Measurements from ENCODE around the gene SIRT6. TPM values are rescaled to one million over a fixed set of nuclear protein-coding genes. Genes with fewer than 3 reads are reported as not detected.
"Not testable (repeated sequence)": the region's sequence is repeated elsewhere in the genome, so short reads cannot be mapped to it uniquely, and the experiment has no call there.

The SIRT6 gene
- total RNA-seq, 1 experiment from 2014 or later = 18.0 TPM

GRCh38 chr19:4225885-4226284 lies 43.5 kb upstream of the SIRT6 start:
- TF ChIP-seq CTCF (conservative IDR thresholded peaks at IDR 0.05; ENCODE audit: low read depth, low read length) = no peak
- DNase-seq (no peak), ATAC-seq (no peak)
- H3K9ac ChIP-seq (ENCODE audit: low read length) = no peak overlapping the region
- H3K27me3 ChIP-seq (ENCODE audit: low read length) = 0 out of 2 replicates have a peak, but pooled peaks cover 7% of the 10 kb centered on the region
- H3F3A ChIP-seq (ENCODE audit: low read length, unreplicated experiment) = no peaks in the 10 kb centered on the region
- no peak overlapping the region for H2AFZ ChIP-seq (ENCODE audit: low read length)
- no TSS peak for BruUV-seq (replicated peaks)
- no peaks in the 10 kb centered on the region for H3K79me2 ChIP-seq (ENCODE audit: low read length)
- no peaks in the 10 kb centered on the region for H3K9me3 ChIP-seq (ENCODE audit: low read length)
- POLR2A ChIA-PET (ENCODE audit: unreplicated experiment) = no interaction called here
- intact Hi-C loops (cut with micrococcal nuclease) = no loop called here
- no peak overlapping the region for H3K4me3 ChIP-seq (ENCODE audit: low read length)
- CTCF ChIA-PET = no interaction called here
- no peaks in the 10 kb centered on the region for H3K9me2 ChIP-seq (replicated peaks; ENCODE audit: low read length)
- peaks cover 7% of the 10 kb centered on the region; the same call in 1 of the 2 replicates for H3K4me1 ChIP-seq (ENCODE audit: insufficient read depth, low read length)
- no peaks in the 10 kb centered on the region for H3K36me3 ChIP-seq (ENCODE audit: low read depth, low read length)
- no peak overlapping the region for H3K4me2 ChIP-seq (ENCODE audit: low read length)
- H4K20me1 ChIP-seq (ENCODE audit: low read length) = no peaks in the 10 kb centered on the region
- H3K27ac ChIP-seq (ENCODE audit: low read length) = no peak overlapping the region

GRCh38 chr19:4224470-4224869 lies 42.1 kb upstream of the SIRT6 start:
- Histone ChIP-seq H3K4me2 (ENCODE audit: low read length) (no peak overlapping the region), H3K4me3 (ENCODE audit: low read length) (no peak overlapping the region), H3K27ac (ENCODE audit: low read length) (no peak overlapping the region), H3K36me3 (ENCODE audit: low read depth, low read length) (no peaks in the 10 kb centered on the region), H3K9ac (ENCODE audit: low read length) (no peak overlapping the region), H3K79me2 (ENCODE audit: low read length) (no peaks in the 10 kb centered on the region), H3K4me1 (ENCODE audit: insufficient read depth, low read length) (peaks cover 6% of the 10 kb centered on the region; the same call in 1 of the 2 replicates), H4K20me1 (ENCODE audit: low read length) (no peaks in the 10 kb centered on the region), H3K27me3 (ENCODE audit: low read length) (0 out of 2 replicates have a peak, but pooled peaks cover 7% of the 10 kb centered on the region), H2AFZ (ENCODE audit: low read length) (no peak overlapping the region), H3K9me2 (replicated peaks; ENCODE audit: low read length) (no peaks in the 10 kb centered on the region), H3F3A (ENCODE audit: low read length, unreplicated experiment) (no peaks in the 10 kb centered on the region), H3K9me3 (ENCODE audit: low read length) (no peaks in the 10 kb centered on the region)
- no peak for DNase-seq
- no TSS peak for BruUV-seq (replicated peaks)
- CTCF ChIA-PET = no interaction called here
- intact Hi-C loops (cut with micrococcal nuclease) = no loop called here
- TF ChIP-seq EZH2 (IDR thresholded peaks at IDR 0.05; ENCODE audit: low read length, unreplicated experiment) (no peak), EZH2phosphoT487 (IDR thresholded peaks at IDR 0.05; ENCODE audit: borderline replicate concordance, low read length) (no peak), CTCF (conservative IDR thresholded peaks at IDR 0.05; ENCODE audit: low read depth, low read length) (no peak)
- POLR2A ChIA-PET (ENCODE audit: unreplicated experiment) = no interaction called here
- ATAC-seq = no peak

- intact Hi-C loops (cut with micrococcal nuclease) = no loop called here
- Histone ChIP-seq H3K9me3 (ENCODE audit: low read length) (no peaks in the 10 kb centered on the region), H3K4me2 (ENCODE audit: low read length) (no peak overlapping the region), H3K9ac (ENCODE audit: low read length) (no peak overlapping the region), H3K4me3 (ENCODE audit: low read length) (no peak overlapping the region), H3F3A (ENCODE audit: low read length, unreplicated experiment) (no peaks in the 10 kb centered on the region), H3K27ac (ENCODE audit: low read length) (no peak overlapping the region), H3K27me3 (ENCODE audit: low read length) (no peaks in the 10 kb centered on the region), H2AFZ (ENCODE audit: low read length) (no peak overlapping the region), H3K9me2 (replicated peaks; ENCODE audit: low read length) (no peaks in the 10 kb centered on the region), H3K79me2 (ENCODE audit: low read length) (no peaks in the 10 kb centered on the region), H3K4me1 (ENCODE audit: insufficient read depth, low read length) (no peaks in the 10 kb centered on the region), H4K20me1 (ENCODE audit: low read length) (no peaks in the 10 kb centered on the region), H3K36me3 (ENCODE audit: low read depth, low read length) (no peaks in the 10 kb centered on the region)
- DNase-seq (no peak), ATAC-seq (no peak)
- CTCF ChIA-PET = no interaction called here
- POLR2A ChIA-PET (ENCODE audit: unreplicated experiment) = no interaction called here
- no TSS peak for BruUV-seq (replicated peaks)
- no peak for TF ChIP-seq CTCF (conservative IDR thresholded peaks at IDR 0.05; ENCODE audit: low read depth, low read length)
- TF ChIP-seq EZH2phosphoT487 (IDR thresholded peaks at IDR 0.05; ENCODE audit: borderline replicate concordance, low read length) = no peak
- TF ChIP-seq EZH2 (IDR thresholded peaks at IDR 0.05; ENCODE audit: low read length, unreplicated experiment) = no peak
Measured at GRCh38 chr19:4220188-4220587, 37.8 kb upstream of the SIRT6 start.

- H3K36me3 ChIP-seq (ENCODE audit: low read depth, low read length); H3K4me1 ChIP-seq (ENCODE audit: insufficient read depth, low read length); H3K79me2 ChIP-seq (ENCODE audit: low read length); POLR2A ChIA-PET (ENCODE audit: unreplicated experiment); CTCF ChIA-PET; DNase-seq; H3K9ac ChIP-seq (ENCODE audit: low read length); H3K27ac ChIP-seq (ENCODE audit: low read length); H2AFZ ChIP-seq (ENCODE audit: low read length); H3K27me3 ChIP-seq (ENCODE audit: low read length); intact Hi-C loops (cut with micrococcal nuclease); H3K4me2 ChIP-seq (ENCODE audit: low read length); ATAC-seq; H3K9me2 ChIP-seq (replicated peaks; ENCODE audit: low read length); BruUV-seq (replicated peaks); H4K20me1 ChIP-seq (ENCODE audit: low read length); H3K4me3 ChIP-seq (ENCODE audit: low read length); H3F3A ChIP-seq (ENCODE audit: low read length, unreplicated experiment); H3K9me3 ChIP-seq (ENCODE audit: low read length): not testable (repeated sequence)
Measured at GRCh38 chr19:4218523-4218922, 36.2 kb upstream of the SIRT6 start.

Measured in PC-3 (cell line).